Renal cortex interstitium (tissue), 11 donors: Measurements from ENCODE around the gene SFN. TPM values are rescaled to one million over a fixed set of nuclear protein-coding genes. Genes with fewer than 3 reads are reported as not detected.
A peak's percentile ranks its signal among the peaks of the same experiment; 100 is the strongest.
"Not testable (repeated sequence)": the region's sequence is repeated elsewhere in the genome, so short reads cannot be mapped to it uniquely, and the experiment has no call there.

Source experiments
- DNase-seq, 11 donors: peaks; one replicate each; pipeline ENCODE4 v3.0.0-alpha.2; 2013; ENCODE audit warnings: low read depth in 9 of 11, low spot score in 4 of 11; ENCODE audit errors: extremely low read depth in 1 of 11
- polyA plus RNA-seq, 3 donors: library from polyadenylated mRNA; unstranded; fragments of 120-200 nt; gene quantifications; one replicate each; pipeline ENCODE4 v1.2.1, GENCODE V29; 2013; ENCODE audit not compliant: insufficient read length in 3 of 3

The SFN gene
- polyA plus RNA-seq, 3 donors, result 0.53 to 0.63 (median 0.56) TPM

DNA sequence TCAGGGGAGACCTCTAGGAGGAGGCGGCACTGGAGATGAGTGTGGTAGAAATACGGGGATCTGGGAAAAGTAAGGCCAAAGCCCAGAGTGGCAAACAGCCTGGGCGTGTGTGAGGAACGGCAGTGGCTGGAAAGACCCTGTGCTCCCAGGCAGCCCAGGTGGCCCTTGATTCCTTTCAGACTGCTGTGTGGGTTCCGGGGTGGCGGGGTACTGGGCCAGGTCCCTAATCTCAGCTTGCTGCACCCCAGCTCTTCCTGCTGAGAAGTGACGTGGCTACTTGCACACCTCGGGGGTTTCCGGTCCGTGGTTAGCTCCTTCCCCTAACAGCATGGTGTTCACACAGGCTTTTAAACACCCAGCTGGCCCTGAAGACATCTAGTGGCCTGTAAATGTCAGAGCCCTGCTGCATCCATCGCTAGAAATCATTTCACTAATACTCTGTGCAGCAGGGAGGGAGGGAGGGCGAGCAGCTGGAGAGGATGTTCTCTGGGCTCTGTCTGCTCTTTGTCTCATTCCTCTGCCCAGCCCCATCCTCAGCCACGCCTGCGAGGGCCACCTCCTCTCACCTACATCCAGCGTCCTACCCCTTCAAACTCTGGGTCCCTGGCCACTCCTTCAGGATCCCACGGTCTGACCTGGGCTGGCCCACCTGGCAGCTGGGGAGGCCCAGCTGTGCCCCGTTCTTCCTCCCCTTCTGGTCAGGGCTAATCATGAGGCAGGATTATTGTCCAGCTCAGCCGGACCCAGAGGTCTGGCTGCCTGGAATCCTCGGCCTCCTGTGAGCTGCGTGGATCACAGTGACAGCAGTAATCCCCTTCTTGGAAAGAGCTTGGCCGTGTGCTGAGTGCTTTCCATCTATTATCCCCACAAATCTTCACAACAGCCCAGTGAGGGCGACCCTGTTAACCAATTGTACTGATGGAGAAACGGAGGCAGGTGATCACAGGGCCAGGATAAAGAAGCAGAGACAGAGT lies 29.2 kb upstream of the SFN start:
- no peak for DNase-seq

DNA sequence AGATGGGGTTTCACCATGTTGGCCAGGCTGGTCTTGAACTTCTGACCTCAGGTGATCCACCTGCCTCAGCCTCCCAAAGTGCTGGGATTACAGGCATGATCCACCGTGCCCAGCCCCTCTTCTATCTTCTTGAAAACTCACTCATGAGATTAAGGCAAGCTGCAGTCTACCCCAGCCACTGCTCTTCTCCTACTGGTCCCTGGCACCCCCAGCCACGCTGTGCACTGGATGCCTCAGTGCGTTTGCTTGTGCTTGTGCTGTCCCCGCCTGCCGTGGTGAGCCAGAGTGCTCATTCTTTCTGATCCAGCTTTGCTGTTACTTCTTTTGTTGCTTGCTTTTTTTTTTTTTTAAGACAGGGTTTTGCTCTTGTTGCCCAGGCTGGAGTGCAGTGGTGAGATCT lies 25.3 kb upstream of the SFN start:
- not testable (repeated sequence) for DNase-seq

- DNase-seq, result no peak
Observed at GRCh38 chr1:26838474-26839338, 24.2 kb upstream of the SFN start.

- no peak for DNase-seq
Observed at GRCh38 chr1:26839339-26839722, 23.6 kb upstream of the SFN start.

DNA sequence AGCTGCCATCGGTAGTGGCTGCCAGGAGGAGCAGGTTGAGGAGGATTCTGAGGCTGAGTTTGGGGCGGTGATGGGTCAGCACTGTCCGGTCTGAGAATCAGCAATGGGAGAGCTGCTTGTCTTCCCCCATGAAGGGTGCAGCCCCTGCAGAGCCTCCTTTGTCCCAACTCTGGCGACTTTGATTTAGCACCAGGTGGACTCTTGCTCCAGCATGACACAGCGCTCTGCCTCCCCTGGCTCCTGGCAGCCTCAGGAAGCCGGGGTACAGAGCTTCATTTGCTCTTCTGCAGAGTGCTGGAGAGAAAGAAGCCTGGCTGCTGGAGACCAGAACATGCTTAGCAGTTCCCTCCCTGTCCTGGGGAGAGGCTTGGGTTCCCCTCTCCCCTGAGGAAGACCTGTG lies 23.2 kb upstream of the SFN start:
- no peak for DNase-seq

DNA sequence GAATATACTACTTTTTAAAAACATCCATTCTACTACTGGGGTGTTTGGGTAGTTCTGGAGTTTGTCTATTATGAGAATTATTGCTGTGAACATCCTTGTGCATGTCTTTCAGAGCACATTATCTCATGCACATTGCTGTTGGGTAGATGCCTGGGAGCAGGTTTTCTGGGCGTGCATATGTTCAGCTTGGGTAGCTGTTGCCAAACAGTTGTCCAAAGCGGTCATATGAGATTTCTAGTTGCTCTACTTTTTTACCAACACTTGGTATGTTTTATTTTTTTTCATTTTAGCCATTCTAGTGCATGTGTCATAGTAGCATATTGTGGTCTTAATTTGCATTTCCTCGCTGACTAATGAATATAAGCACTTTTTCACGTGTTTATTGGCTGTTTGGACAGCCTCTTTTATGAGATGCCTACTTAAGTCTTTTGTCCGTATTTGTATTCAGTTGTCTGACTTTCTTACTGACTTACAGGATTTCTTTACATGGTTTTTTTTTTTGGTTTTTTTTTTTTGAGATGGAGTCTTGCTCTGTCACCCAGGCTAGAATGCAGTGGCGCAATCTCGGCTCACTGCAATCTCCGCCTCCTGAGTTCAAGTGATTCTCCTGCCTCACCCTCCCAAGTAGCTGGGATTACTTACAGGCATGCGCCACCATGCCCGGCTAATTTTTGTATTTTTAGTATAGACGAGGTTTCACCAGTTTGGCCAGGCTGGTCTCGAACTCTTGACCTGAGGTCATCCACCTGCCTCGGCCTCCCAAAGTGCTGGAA lies 18.3 kb upstream of the SFN start:
- DNase-seq, result no peak

- not testable (repeated sequence) for DNase-seq
Observed at GRCh38 chr1:26847826-26848225, 15.1 kb upstream of the SFN start.

DNA sequence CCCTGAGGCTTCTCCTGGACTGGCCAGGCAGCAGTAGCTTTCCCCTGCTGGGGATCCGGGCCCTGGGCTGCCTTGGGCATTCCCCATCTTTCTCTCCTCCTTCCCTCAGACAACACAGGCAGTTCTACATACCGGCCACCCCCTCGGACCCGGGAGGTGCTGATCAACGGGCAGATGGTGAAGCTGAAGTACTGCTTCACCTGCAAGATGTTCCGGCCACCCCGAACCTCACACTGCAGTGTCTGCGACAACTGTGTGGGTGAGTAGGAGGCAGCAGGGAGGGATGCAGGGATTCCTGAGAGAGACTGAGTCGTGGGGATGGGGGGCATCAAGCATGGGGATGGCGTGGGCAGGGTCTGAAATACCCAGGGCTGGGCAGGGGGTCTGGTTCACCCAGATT lies 14.4 kb upstream of the SFN start:
- DNase-seq, result no peak

DNA sequence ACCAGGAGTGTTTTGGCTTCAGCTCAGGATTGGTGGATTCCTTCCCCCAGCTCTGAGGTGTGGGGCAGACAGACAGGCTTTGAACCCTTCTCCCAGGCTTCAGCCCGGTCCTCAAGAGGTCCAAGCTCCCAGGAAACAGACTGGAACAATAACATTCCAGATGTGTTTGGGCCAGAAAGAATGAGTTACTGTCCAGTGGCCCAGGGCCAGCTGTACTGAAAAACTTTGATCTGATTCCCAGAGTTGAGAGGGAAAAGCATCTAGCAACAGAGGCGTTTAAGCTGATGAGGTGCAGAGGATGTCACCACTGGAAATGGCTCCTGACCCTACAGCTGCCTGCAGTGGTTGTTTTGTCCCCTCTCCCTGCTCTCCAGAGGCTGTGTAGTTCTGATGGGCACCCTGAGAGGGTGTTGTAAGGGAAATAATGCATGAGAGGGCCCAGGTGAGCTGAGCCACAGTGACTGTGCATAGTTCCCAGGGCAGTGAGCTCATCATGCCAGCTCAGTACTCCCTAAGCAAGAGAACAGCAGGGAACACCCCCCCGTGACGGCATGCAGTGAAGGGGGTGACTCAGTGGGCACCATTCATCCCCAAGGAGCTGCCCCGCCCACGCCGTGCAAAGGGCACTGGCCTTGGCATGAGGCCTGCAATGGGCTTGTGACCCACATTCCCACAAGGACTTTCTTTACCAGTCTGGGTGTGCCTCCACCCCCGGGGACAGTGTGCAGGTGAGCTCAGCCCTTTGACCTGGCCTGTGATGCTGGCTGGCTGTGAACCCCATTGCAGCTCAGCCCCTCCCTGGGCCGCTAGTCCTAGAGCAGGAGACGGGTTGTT lies 13.8 kb upstream of the SFN start:
- DNase-seq, result no peak

GRCh38 chr1:26851106-26851684 lies 11.8 kb upstream of the SFN start:
- no peak for DNase-seq

GRCh38 chr1:26852701-26853100 lies 10.2 kb upstream of the SFN start:
- no peak for DNase-seq

- DNase-seq, result peak in 8 of 11 donors; percentile 42 to 74 (median 50)
Observed at GRCh38 chr1:26853156-26853555, 9.8 kb upstream of the SFN start.

DNA sequence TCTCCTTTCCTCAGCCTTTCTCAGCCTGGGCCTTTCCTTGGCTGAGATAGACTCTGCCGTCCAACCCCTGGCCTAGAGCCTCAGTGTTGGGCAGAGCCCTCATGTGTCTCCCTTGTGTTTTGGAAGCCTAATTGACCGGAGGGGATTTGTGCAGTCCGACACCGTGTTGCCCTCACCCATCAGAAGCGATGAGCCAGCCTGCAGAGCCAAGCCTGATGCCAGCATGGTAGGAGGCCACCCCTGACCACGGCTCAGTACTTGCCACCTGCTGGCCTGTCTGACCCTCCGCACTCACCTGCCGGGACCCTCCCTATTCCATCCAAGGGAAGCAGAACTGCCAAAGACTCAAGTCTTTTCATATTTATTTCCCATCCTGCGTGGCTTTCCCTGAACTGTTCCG lies 9.3 kb upstream of the SFN start:
- no peak for DNase-seq

GRCh38 chr1:26854906-26855305 lies 8.0 kb upstream of the SFN start:
- DNase-seq, result no peak

DNA sequence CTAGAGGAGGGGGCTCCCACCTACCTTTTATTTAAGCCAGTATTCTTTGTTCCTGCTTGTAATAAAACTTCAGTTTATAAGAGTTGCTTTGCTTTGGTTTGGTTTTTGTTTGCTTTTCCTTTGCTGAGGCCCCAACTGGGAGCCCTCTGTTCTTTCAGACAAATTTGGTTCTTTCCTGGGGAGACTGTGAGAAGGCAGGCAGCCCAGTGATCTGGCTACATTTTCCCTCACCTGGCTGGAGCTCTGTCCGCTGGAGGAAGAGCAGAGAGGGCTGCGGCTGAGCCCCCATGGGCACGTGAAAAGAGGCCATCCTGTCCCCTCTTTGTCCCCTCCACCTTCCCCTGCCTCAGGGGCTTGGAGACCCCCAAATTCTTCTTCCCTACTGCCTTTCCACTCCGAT lies 7.3 kb upstream of the SFN start:
- DNase-seq, result no peak

- DNase-seq, result no peak
Observed at GRCh38 chr1:26856181-26856580, 6.8 kb upstream of the SFN start.

DNA sequence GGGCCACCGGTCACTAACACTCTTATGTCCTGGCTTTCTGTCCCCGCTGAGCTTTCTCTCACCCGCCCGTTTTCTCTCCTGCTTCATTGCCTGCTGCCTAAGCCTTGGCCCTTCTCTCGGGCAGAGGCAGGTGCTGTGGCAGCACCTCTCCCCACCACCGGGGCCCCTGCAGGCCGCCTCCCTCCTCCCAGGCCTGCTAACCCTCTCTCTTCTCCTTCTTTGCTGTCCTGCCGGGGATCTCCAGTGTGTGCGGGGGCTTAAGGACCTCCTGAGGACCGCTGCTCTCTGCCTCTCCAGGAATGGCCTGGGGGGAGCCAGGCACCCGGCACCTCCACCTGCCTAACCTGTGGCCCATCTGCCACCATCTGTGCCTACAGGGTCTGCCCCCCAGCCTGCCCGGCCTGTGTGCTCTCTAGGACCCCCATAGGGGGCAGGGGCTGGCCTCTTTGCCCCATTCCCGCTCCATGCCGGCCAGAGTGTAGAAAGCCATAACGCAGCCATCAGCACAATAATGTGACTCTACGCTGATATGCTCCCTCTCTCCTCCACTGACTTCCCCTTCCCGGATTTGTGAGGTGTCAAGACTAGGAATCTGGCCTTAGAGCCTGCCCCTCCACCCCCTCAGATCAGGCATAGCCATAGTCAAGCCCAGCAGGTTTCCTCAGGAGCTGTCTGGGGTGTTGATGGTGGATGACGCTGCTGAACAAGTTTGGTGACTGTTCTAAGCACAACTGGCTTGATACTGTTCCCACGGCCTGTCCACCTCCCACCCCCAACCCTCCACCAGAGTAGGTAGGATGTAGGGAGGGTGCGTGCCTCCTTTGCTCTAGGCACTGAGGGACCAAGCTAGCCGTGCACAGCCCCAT lies 6.1 kb upstream of the SFN start:
- no peak for DNase-seq
